HG03575 (cell line): ENCODE data around the gene TXNRD1.
"Not testable (repeated sequence)": the region's sequence is repeated elsewhere in the genome, so short reads cannot be mapped to it uniquely, and the experiment has no call there.

Experiments
- ATAC-seq: cut with Tn5 transposase; IDR thresholded peaks from one replicate; pipeline ENCODE4 v1.9.1; 2021; ENCODE audit not compliant: unreplicated experiment, insufficient number of reproducible peaks, low FRiP score; ENCODE audit errors: extremely low read depth

TXNRD1 gene

GRCh38 chr12:104313568-104314241 lies 98.1 kb downstream of the TXNRD1 start:
- no peak for ATAC-seq

GRCh38 chr12:104314242-104314614 lies 98.6 kb downstream of the TXNRD1 start:
- ATAC-seq = no peak

- no peak for ATAC-seq
These were observed 100.0 kb downstream of the TXNRD1 start for GRCh38 chr12:104315326-104316224.

- ATAC-seq = no peak
These were observed 101.4 kb downstream of the TXNRD1 start for GRCh38 chr12:104316936-104317335.

GRCh38 chr12:104317538-104318210 lies 102.1 kb downstream of the TXNRD1 start:
- ATAC-seq = no peak

GRCh38 chr12:104319028-104319427 lies 103.4 kb downstream of the TXNRD1 start:
- no peak for ATAC-seq

- no peak for ATAC-seq
These were observed 104.5 kb downstream of the TXNRD1 start for GRCh38 chr12:104319918-104320626.

GRCh38 chr12:104320627-104321024 lies 105.0 kb downstream of the TXNRD1 start:
- no peak for ATAC-seq

- no peak for ATAC-seq
These were observed 106.4 kb downstream of the TXNRD1 start for GRCh38 chr12:104321949-104322348.

GRCh38 chr12:104322533-104322932 lies 107.0 kb downstream of the TXNRD1 start:
- ATAC-seq = not testable (repeated sequence)

GRCh38 chr12:104323899-104324298 lies 108.3 kb downstream of the TXNRD1 start:
- ATAC-seq = no peak

- ATAC-seq = not testable (repeated sequence)
These were observed 112.7 kb downstream of the TXNRD1 start for GRCh38 chr12:104328278-104328677.

- no peak for ATAC-seq
These were observed 113.2 kb downstream of the TXNRD1 start for GRCh38 chr12:104328790-104329189.

GRCh38 chr12:104329707-104330532 lies 114.3 kb downstream of the TXNRD1 start:
- ATAC-seq = no peak

GRCh38 chr12:104331376-104331775 lies 115.8 kb downstream of the TXNRD1 start:
- ATAC-seq = no peak

GRCh38 chr12:104332273-104332672 lies 116.7 kb downstream of the TXNRD1 start:
- not testable (repeated sequence) for ATAC-seq

- no peak for ATAC-seq
These were observed 118.2 kb downstream of the TXNRD1 start for GRCh38 chr12:104333692-104334255.

GRCh38 chr12:104334581-104334980 lies 119.0 kb downstream of the TXNRD1 start:
- no peak for ATAC-seq
